GM18498 (cell line): Measurements from ENCODE around the gene GPR137.
"Not testable (repeated sequence)": the region's sequence is repeated elsewhere in the genome, so short reads cannot be mapped to it uniquely, and the experiment has no call there.

Source experiments
- ATAC-seq: cut with Tn5 transposase; IDR thresholded peaks from one replicate; pipeline ENCODE4 v1.9.1; 2021; ENCODE audit warnings: mild to moderate bottlenecking, moderate library complexity; ENCODE audit not compliant: unreplicated experiment

Gene GPR137

GRCh38 chr11:64316672-64317324, 31.1 kb downstream of the GPR137 start:
- peak; percentile 4 for ATAC-seq

GRCh38 chr11:64317325-64317960, 31.8 kb downstream of the GPR137 start, which contains the start of gene TRMT112:
Gene TRMT112, minus strand, starts transcription at chr11:64317559. Its CDS starts 33 bp downstream, at chr11:64317526.
- ATAC-seq: peak; percentile 68

GRCh38 chr11:64317961-64318765, 32.5 kb downstream of the GPR137 start, which contains the start of gene PRDX5:
Gene PRDX5, plus strand, starts transcription at chr11:64318121. Its CDS starts 95 bp downstream, at chr11:64318216.
- ATAC-seq: peak; percentile 73

GRCh38 chr11:64318766-64319761, 33.4 kb downstream of the GPR137 start:
- no peak for ATAC-seq

GRCh38 chr11:64320556-64320955, 34.9 kb downstream of the GPR137 start:
- ATAC-seq: no peak

GRCh38 chr11:64321026-64321425, 35.4 kb downstream of the GPR137 start:
- no peak for ATAC-seq

GRCh38 chr11:64321533-64321932, 35.9 kb downstream of the GPR137 start:
- no peak for ATAC-seq

- no peak for ATAC-seq
These were observed 37.2 kb downstream of the GPR137 start for GRCh38 chr11:64322925-64323260.

GRCh38 chr11:64323373-64323772, 37.7 kb downstream of the GPR137 start:
- ATAC-seq: no peak

- not testable (repeated sequence) for ATAC-seq
These were observed 38.3 kb downstream of the GPR137 start for GRCh38 chr11:64323984-64324383.

- no peak for ATAC-seq
These were observed 39.2 kb downstream of the GPR137 start for GRCh38 chr11:64324692-64325469.

GRCh38 chr11:64327375-64327774, 41.7 kb downstream of the GPR137 start:
- ATAC-seq: no peak

GRCh38 chr11:64327993-64328392, 42.3 kb downstream of the GPR137 start:
- ATAC-seq: no peak

- ATAC-seq: no peak
These were observed 45.2 kb downstream of the GPR137 start for GRCh38 chr11:64330888-64331287.

GRCh38 chr11:64331569-64332371, 46.1 kb downstream of the GPR137 start:
- no peak for ATAC-seq

GRCh38 chr11:64333556-64333955, 47.9 kb downstream of the GPR137 start:
- ATAC-seq: no peak

- peak; percentile 75 for ATAC-seq
These were observed 49.4 kb downstream of the GPR137 start for GRCh38 chr11:64334764-64335735.
